PC-9 (cell line): ENCODE data around the gene P4HB. TPM values are rescaled to one million over a fixed set of nuclear protein-coding genes. Genes with fewer than 3 reads are reported as not detected.

Source experiments
- BruUV-seq: library from RNA; stranded (reverse); fragments of 400-500 nt; replicated peaks from 2 replicates; lab custom pipeline; 2021; lab: Mats Ljungman, UMichigan
- CTCF ChIA-PET: fragments of 300-600 bp; sonication (Branson Sonifier 250); formaldehyde crosslinking; loops from one replicate; lab custom pipeline; 2022; ENCODE audit warnings: antibody characterized with exemption; lab: Charles Lee
- POLR2A ChIA-PET: fragments of 300-600 bp; sonication (Branson Sonifier 250); formaldehyde crosslinking; loops from one replicate; lab custom pipeline; 2022; ENCODE audit warnings: antibody characterized with exemption; ENCODE audit not compliant: unreplicated experiment; lab: Charles Lee
- DNase-seq, 2 experiments: peaks; one replicate each; pipeline versions ENCODE4 v3.0.0 to v3.0.0-alpha.2; 2015 to 2022; ENCODE audit warnings: mixed read lengths in 1 of 2
- H2AFZ ChIP-seq: fragments of 200-600 bp; sonication (generic); 2 replicates; pipeline ENCODE4 v1.8.1; 2017; ENCODE audit warnings: antibody characterized with exemption
- H3F3A ChIP-seq: fragments of 200-600 bp; sonication (generic); 2 replicates; pipeline ENCODE4 v1.8.1; 2017; ENCODE audit warnings: antibody characterized with exemption, mild to moderate bottlenecking, low read depth; ENCODE audit not compliant: insufficient read depth
- H3K27ac ChIP-seq: fragments of 200-600 bp; sonication (generic); 2 replicates; pipeline ENCODE4 v1.6.1; 2016; ENCODE audit warnings: mixed run types
- H3K27me3 ChIP-seq: fragments of 200-600 bp; sonication (generic); 2 replicates; pipeline ENCODE4 v1.6.1; 2016; ENCODE audit warnings: low read depth, mixed run types; ENCODE audit not compliant: insufficient read depth
- H3K36me3 ChIP-seq: fragments of 200-600 bp; sonication (generic); 2 replicates; pipeline ENCODE4 v1.6.1; 2016; ENCODE audit warnings: low read depth, mixed run types
- H3K4me1 ChIP-seq: fragments of 200-600 bp; sonication (generic); replicated peaks from 2 replicates; pipeline ENCODE4 v1.6.1; 2016; ENCODE audit warnings: mixed run types; ENCODE audit not compliant: insufficient read depth
- H3K4me2 ChIP-seq: fragments of 200-600 bp; sonication (generic); 2 replicates; pipeline ENCODE4 v1.6.1; 2017; ENCODE audit warnings: mixed run types
- H3K4me3 ChIP-seq: fragments of 200-600 bp; sonication (generic); 2 replicates; pipeline ENCODE4 v1.6.1; 2016; ENCODE audit warnings: mixed run types
- H3K79me2 ChIP-seq: fragments of 200-600 bp; sonication (generic); 2 replicates; pipeline ENCODE4 v1.6.1; 2017; ENCODE audit warnings: low read depth, mixed run types
- H3K9me2 ChIP-seq: fragments of 200-600 bp; sonication (generic); 2 replicates; pipeline ENCODE4 v1.8.1; 2017; ENCODE audit warnings: mild to moderate bottlenecking; ENCODE audit not compliant: insufficient read depth
- H3K9me3 ChIP-seq: fragments of 200-600 bp; sonication (generic); 2 replicates; pipeline ENCODE4 v1.8.1; 2016; ENCODE audit warnings: low read depth; ENCODE audit not compliant: insufficient read depth
- H4K20me1 ChIP-seq: fragments of 200-600 bp; sonication (generic); 2 replicates; pipeline ENCODE4 v1.8.1; 2017; ENCODE audit not compliant: insufficient read depth
- CTCF ChIP-seq: fragments of 200-600 bp; sonication (generic); conservative IDR thresholded peaks from 2 replicates; pipeline ENCODE4 v1.6.1; 2017; ENCODE audit warnings: mixed run types, antibody characterized with exemption, mild to moderate bottlenecking, moderate library complexity
- EZH2 ChIP-seq: fragments of 200-600 bp; sonication (generic); IDR thresholded peaks from 2 replicates; pipeline ENCODE4 v1.8.0; 2017; ENCODE audit warnings: antibody characterized with exemption, low read depth
- intact Hi-C: fragments of 100-400 bp; cut with micrococcal nuclease; formaldehyde crosslinking; loops from one replicate; pipeline ENCODE4 v1.10.0; 2022; ENCODE audit not compliant: unreplicated experiment
- total RNA-seq: library from RNA; stranded (reverse); gene quantifications from 2 replicates; pipeline ENCODE4 v1.2.3, GENCODE V29; 2021

Gene P4HB
- total RNA-seq, 1 experiment from 2014 or later: 636 TPM

- Histone ChIP-seq H3K27ac (no peak overlapping the region), H3K36me3 (no peaks in the 10 kb centered on the region), H3K9me3 (no peaks in the 10 kb centered on the region), H4K20me1 (no peaks in the 10 kb centered on the region), H3K9me2 (no peaks in the 10 kb centered on the region), H2AFZ (no peak overlapping the region), H3K4me1 (no peaks in the 10 kb centered on the region), H3F3A (peaks cover 3% of the 10 kb centered on the region; the same call in 1 of the 2 replicates), H3K4me2 (no peak overlapping the region), H3K79me2 (no peaks in the 10 kb centered on the region), H3K4me3 (no peak overlapping the region), H3K27me3 (no peaks in the 10 kb centered on the region)
- BruUV-seq: no TSS peak
- ChIA-PET POLR2A (interaction anchor here (0.7 kb wide), 1 partner anchor 109 kb away, joined by 4 read pairs; no protein-coding TSS in a partner anchor), CTCF (no interaction called here)
- TF ChIP-seq CTCF: no peak
- DNase-seq: no peak
- intact Hi-C loops: no loop called here
Observed at GRCh38 chr17:81844327-81844851, 15.9 kb downstream of the P4HB start.

GRCh38 chr17:81843713-81844326 lies 16.5 kb downstream of the P4HB start:
- Histone ChIP-seq H3K4me2 (no peak overlapping the region), H3F3A (peaks cover 3% of the 10 kb centered on the region; the same call in 1 of the 2 replicates), H4K20me1 (no peaks in the 10 kb centered on the region), H3K27me3 (no peaks in the 10 kb centered on the region), H3K36me3 (no peaks in the 10 kb centered on the region), H3K4me1 (no peaks in the 10 kb centered on the region), H3K9me3 (no peaks in the 10 kb centered on the region), H2AFZ (no peak overlapping the region), H3K27ac (no peak overlapping the region), H3K9me2 (no peaks in the 10 kb centered on the region), H3K4me3 (no peak overlapping the region), H3K79me2 (no peaks in the 10 kb centered on the region)
- POLR2A ChIA-PET: interaction anchor here (0.6 to 0.7 kb wide), 2 partner anchors 21 to 108 kb away, joined by 4 to 5 read pairs; no protein-coding TSS in a partner anchor
- CTCF ChIA-PET: no interaction called here
- no peak for DNase-seq
- no TSS peak for BruUV-seq
- no peak for TF ChIP-seq CTCF
- no peak for TF ChIP-seq EZH2
- intact Hi-C loops: no loop called here

- peaks cover 4% of the 10 kb centered on the region; the same call in 1 of the 2 replicates for H3F3A ChIP-seq
- no peak overlapping the region for H2AFZ ChIP-seq
- no TSS peak for BruUV-seq
- H3K9me2 ChIP-seq: no peaks in the 10 kb centered on the region
- H3K4me3 ChIP-seq: no peak overlapping the region
- POLR2A ChIA-PET: interaction anchor here (0.6 kb wide), 2 partner anchors 18 to 20 kb away, joined by 4 to 5 read pairs; no protein-coding TSS in a partner anchor
- H4K20me1 ChIP-seq: no peaks in the 10 kb centered on the region
- no peaks in the 10 kb centered on the region for H3K27me3 ChIP-seq
- no peak overlapping the region for H3K4me2 ChIP-seq
- no peak overlapping the region for H3K27ac ChIP-seq
- intact Hi-C loops: no loop called here
- H3K36me3 ChIP-seq: no peaks in the 10 kb centered on the region
- H3K79me2 ChIP-seq: no peaks in the 10 kb centered on the region
- H3K4me1 ChIP-seq: no peaks in the 10 kb centered on the region
- no peak for DNase-seq
- CTCF ChIA-PET: interaction anchor here (0.5 kb wide), 1 partner anchor 111 kb away, joined by 5 read pairs; no protein-coding TSS in a partner anchor
- no peak for TF ChIP-seq CTCF
- no peak for TF ChIP-seq EZH2
- H3K9me3 ChIP-seq: no peaks in the 10 kb centered on the region
Observed at GRCh38 chr17:81842725-81843504, 17.4 kb downstream of the P4HB start.
